Activated naive CD8-positive, alpha-beta T cell treated with anti-CD3 and anti-CD28 coated beads, Interleukin-2, amount 50 U/mL, for 16 hours (primary cell): ENCODE results near the gene GYS1.
"Not testable (repeated sequence)": the region's sequence is repeated elsewhere in the genome, so short reads cannot be mapped to it uniquely, and the experiment has no call there.

ENCODE experiments used
- DNase-seq: peaks from one replicate; pipeline ENCODE4 v3.0.0-alpha.2; 2020; ENCODE audit warnings: low read depth, low spot score

GYS1 gene

DNA sequence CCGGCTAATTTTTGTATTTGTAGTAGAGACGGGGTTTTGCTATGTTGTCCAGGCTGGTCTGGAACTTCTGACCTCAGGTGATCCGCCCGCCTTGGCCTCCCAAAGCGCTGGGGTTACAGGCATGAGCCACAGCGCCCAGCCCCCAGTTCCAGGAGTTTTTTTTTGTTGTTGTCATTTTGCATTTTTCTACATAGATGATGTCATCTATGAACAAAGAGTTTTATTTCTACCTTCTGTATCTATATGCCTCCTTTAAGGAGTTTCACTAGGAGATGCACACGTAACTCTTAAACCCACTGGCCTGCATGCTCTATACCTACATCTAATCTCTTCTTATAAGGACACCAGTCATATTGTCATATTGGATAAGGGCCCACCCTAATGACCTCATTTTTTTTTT is 54.9 kb downstream of the GYS1 start:
- DNase-seq: no peak

DNA sequence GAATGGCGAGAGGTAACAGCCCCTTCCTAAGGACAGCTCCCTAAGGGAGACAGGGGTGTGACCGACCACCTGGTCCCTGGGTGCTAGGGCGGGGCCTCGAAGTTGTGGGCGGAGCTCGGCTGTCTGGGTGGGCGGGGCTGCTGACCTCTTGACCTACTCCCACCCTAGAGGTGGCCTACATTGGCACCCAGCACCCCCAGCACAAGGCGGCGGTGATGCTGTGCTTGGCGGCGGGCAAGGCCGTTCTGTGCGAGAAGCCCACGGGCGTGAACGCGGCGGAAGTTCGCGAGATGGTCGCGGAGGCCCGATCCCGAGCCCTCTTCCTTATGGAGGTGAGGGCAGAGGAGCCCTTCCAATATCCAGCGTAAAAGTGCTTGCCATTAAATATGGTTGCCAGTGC is 57.2 kb downstream of the GYS1 start:
- no peak for DNase-seq

DNA sequence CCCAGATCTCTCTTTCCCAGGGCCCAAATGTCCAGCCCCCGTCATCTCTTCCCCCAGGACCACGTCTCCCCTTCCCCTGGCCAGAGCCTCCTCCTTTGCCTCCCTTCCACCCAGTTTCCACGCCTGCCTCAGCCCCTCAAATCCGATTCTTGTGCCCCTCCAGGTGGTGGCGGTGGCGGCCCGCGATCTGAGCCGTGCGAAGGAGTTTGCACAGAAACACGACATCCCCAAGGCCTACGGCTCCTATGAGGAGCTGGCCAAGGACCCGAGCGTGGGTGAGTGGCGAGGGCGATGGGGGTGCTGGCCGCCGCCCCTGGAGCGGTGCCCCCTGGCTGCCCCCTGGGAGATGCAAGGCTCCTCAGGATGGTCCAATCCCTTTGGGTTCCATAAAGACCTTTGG is 58.3 kb downstream of the GYS1 start:
- DNase-seq: no peak

DNA sequence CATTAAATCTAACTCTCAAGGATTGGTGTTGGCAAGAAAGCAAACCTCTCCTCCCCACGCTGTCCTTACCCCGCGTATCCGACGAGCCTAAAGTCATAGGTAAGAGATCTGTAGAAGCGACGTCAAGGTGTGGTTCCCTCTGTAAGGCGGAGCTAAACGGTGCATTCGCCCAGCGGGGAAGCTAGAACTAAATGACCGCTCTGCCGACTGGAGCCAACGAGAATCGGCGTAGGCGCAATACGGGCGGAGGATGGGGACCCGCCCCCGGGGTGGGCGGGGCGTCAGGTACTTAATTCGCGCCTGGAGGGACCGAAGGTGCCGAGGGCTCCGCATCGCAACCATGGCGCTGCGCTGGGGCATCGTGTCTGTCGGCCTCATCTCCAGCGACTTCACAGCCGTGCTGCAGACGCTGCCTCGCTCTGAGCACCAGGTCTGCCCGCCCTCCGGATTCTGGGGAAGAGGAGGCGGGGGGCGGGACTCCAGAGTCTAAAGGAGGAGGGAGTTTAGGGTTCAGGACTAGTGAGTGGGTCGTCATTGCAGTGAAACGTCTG is 59.7 kb downstream of the GYS1 start, which contains the start of gene DHDH:
TSS of gene DHDH (plus strand) at position 318 of the 551 bp plus-strand sequence. CDS start at position 341, 23 bp downstream.
- DNase-seq: peak; percentile 51

DNA sequence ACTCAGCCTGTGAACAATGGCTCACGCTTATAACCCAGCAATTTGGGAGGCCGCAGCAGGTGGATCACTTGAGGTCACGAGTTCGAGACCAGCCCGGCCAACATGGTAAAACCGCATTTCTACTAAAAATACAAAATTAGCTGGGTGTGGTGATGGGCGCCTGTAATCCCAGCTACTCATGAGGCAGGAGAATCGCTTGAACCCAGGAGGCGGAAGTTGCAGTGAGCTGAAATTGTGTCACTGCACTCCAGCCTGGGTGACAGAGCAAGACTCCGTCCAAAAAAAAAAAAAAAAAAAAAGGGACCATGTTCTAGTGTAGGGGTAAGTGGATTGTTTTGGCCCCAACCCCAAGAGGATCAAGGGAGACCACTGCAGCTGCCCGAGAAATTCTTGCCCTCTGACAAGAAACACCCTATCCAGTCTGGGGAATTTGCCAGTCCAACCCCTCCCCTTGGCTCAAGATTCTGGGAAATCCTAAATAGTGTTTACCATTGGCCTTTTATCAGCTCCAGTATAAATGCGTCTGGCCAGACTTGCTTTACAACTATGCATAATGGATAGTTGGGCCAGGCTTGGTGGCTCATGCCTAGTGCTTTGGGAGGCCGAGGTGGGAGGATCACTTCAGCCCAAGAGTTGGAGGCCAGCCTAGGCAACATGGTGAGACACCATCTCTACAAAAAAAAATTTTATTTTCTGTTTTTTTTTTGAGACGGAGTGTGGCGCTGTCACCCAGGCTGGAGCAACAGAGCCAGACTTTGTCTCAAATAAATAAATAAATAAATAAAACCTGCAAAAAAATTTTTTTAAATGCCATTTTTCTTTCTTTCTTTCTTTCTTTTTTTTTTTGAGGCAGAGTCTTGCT is 64.7 kb downstream of the GYS1 start:
- no peak for DNase-seq

DNA sequence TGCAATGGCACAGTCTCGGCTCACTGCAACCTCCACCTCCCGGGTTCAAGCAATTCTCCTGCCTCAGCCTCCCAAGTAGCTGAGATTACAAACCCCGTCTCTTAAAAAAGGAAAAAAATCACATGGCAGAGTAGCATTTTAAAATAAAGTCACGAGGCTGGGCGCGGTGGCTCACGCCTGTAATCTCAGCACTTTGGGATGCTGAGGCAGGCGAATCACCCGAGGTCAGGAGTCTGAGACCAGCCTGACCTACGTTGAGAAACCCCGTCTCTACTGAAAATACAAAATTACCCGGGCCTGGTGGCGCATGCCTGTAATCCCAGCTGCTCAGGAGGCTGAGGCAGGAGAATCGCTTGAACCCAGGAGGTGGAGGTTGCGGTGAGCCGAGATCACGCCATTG is 65.4 kb downstream of the GYS1 start:
- not testable (repeated sequence) for DNase-seq

DNA sequence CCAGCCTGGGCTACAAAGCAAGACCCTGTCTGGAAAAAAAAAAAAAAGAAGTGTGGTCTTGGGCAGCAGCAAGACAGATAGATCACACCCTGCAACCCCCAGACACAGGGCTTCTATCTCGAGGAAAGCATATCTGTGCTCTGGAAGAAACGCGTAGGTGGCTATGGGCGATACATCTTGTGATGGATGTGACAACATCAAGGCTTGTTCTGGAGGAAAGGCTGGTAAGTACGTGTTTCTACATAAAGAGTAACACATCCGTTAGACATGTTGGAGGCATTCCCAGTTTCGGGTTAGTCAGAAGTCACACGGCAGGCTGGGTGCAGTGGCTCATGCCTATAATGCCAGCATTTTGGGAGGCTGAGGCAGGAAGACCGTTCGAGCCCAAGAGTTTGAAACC is 66.2 kb downstream of the GYS1 start:
- DNase-seq: no peak

DNA sequence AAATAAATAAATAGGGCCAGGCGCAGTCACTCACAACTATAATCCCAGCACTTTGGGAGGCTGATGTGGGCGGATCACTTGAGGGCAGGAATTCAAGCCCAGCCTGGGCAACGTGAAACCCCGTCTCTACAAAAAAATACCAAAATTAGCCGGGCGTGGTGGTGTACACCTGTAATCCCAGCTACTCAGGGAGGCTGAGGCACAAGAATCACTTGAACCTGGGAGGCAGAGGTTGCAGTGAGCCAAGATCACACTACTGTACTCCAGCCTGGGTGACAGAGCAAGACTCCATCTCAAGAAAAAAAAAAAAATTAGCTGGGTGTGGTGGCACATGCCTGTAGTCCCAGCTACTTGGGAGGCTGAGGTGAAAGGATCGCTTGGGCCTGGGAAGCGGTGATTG is 67.2 kb downstream of the GYS1 start:
- DNase-seq: not testable (repeated sequence)

DNA sequence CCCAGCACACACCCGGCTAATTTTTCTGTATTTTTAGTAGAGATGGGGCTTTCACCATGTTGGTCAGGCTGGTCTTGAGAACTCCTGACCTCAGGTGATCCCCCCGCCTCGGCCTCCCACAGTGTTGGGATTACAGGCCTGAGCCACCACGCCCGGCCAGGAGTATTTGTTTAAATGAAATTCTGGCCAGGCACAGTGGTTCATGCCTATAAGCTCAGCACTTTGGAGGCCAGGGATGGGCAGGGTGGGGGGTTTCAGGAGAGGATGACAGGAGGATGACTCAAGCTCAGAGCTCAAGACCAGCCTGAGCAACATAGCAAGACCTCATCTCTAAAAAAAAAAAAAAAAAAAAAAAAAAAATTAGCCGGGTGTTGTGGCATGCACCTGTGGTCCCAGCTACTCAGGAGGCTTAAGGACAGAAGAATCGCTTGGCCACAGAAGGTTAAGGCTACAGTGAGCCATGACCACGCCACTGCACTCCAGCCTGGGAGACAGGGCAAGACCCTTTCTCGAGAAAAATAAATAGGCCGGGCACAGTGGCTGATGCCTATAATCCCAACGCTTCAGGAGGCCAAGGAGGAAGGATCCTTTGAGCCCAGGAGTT is 67.8 kb downstream of the GYS1 start:
- DNase-seq: no peak

DNA sequence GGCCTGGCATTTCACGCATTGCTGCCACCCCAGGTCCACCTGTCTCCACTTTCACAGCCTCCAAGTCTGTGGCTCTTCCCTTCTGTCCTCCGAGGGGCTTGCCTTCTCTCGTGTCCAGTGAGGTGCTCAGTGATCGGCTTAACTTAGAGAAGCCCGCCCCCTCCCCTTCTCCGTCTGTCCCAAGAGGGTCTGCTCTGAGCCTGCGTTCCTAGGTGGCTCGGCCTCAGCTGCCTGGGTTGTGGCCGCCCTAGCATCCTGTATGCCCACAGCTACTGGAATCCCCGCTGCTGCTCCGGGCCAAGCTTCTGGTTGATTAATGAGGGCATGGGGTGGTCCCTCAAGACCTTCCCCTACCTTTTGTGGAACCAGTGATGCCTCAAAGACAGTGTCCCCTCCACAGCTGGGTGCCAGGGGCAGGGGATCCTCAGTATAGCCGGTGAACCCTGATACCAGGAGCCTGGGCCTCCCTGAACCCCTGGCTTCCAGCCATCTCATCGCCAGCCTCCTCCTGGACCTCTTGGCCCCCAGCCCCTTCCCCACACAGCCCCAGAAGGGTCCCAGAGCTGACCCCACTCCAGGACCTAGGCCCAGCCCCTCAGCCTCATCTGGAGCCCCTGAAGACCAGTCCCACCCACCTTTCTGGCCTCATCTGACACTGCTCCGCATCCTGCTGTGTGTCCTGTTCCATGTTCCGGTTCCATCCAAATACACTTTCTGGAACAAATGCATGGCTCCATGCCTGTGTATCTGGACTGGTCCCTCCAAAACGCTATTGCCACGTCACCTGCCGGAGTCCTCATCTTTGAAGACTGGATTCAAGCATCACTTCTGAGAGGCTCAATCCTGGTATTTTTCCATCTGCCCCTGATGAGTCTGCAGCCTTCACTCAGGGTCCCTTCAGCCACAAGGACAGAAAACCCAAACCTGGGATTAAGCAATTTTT is 70.3 kb downstream of the GYS1 start:
- DNase-seq: no peak

DNA sequence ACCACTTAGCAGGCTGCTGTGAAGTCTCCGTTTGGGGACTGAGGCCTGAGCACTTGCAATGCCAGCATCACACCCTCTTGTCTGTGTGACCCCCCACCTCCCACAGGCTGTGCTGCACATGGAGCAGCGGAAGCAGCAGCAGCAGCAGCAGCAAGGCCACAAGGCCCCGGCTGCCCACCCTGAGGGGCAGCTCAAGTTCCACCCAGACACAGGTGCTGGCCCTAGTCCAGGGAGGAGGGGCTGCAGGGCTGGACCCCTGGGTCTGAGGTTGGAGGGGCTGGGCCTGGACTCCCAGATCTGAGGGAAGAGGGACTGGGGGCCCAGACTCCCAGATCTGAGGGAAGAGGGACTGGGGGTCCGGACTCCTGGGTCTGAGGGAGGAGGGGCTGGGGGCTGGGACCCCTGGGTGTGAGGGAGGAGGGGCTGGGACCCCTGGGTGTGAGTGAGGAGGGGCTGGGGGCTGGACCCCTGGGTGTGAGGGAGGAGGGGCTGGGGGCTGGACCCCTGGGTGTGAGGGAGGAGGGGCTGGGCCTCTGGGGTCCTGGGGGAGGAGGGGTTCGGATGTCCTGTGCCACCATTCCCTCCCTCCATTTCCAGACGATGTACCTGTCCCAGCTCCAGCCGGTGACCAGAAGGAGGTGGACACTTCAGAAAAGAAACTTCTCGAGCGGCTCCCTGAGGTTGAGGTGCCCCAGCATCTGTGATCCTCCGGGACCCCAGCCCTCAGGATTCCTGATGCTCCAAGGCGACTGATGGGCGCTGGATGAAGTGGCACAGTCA is 71.2 kb downstream of the GYS1 start:
- DNase-seq: no peak

DNA sequence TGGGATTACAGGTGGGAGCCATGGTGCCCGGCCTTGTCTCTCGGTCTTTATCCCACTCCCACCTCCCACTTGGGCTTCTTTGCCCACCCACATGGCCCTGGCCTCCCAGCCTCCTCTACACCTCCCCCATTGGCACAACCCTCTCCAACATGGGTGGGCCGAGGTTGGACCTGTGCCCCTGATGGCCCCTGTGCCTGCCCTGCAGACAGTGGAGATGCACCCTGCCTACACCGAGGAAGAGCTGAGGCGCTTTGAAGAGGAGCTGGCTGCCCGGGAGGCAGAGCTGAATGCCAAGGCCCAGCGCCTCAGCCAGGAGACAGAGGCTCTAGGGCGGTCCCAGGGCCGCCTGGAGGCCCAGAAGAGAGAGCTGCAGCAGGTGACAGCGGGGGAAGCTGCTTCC is 72.2 kb downstream of the GYS1 start:
- DNase-seq: no peak

DNA sequence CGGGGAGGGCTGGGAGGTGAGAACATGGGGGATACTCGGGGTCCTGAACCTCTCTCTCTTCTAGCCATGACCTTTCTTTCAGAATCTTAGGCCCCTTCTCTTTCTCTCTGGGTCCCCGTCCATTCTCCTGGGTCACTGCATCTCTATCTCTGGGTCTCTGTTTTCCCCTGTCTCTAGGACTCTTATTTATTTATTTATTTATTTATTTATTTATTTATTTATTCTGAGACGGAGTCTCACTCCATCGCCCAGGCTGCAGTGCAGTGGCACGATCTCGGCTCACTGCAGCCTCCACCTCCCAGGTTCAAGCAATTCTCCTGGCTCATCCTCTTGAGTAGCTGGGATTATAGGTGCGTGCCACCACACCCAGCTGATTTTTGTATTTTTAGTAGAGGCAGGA is 73.8 kb downstream of the GYS1 start:
- not testable (repeated sequence) for DNase-seq

DNA sequence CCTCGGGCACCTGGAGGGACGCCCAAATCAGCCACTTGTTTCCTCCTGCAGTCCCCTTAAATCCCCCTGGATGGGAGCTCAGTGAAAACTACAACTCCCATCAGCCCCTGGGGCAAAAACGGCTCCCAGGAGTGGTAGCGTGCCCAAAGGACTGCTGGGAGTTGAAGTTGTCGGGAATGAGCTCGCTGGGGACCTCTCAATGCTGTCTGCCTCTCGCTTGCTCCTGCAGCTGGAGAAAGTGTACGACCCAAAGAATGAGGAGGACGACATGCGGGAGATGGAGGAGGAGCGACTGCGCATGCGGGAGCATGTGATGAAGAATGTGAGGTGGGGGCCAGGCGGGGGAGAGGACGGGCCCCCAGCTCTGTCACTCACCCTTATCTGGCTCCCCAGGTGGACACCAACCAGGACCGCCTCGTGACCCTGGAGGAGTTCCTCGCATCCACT is 74.3 kb downstream of the GYS1 start:
- DNase-seq: no peak
